Smooth muscle cell (in vitro differentiated cells): Measurements from ENCODE around the gene TMEM132D. TPM values are rescaled to one million over a fixed set of nuclear protein-coding genes. Genes with fewer than 3 reads are reported as not detected.

ENCODE experiments used
- DNase-seq: peaks from one replicate; lab custom pipeline; 2025; ENCODE audit not compliant: unreplicated experiment; lab: John Stamatoyannopoulos, UW
- H2AFZ ChIP-seq: fragments of 200-600 bp; sonication (generic); 2 replicates; pipeline ENCODE4 v1.6.0; 2016; ENCODE audit warnings: antibody characterized with exemption, low read depth, mild to moderate bottlenecking
- H3F3A ChIP-seq: fragments of 200-600 bp; sonication (generic); 2 replicates; pipeline ENCODE4 v1.6.0; 2017; ENCODE audit warnings: antibody characterized with exemption, low read depth
- H3K27ac ChIP-seq: fragments of 200-600 bp; sonication (generic); 2 replicates; pipeline ENCODE4 v1.5.1; 2016; ENCODE audit warnings: low read depth, mild to moderate bottlenecking
- H3K27me3 ChIP-seq: fragments of 200-600 bp; sonication (generic); 2 replicates; pipeline ENCODE4 v1.6.1; 2016; ENCODE audit warnings: low read depth, mild to moderate bottlenecking
- H3K36me3 ChIP-seq: fragments of 200-600 bp; sonication (generic); 2 replicates; pipeline ENCODE4 v1.5.1; 2016; ENCODE audit warnings: low read depth
- H3K4me1 ChIP-seq: fragments of 200-600 bp; sonication (generic); 2 replicates; pipeline ENCODE4 v1.5.1; 2016; ENCODE audit warnings: low read depth
- H3K4me2 ChIP-seq: fragments of 200-600 bp; sonication (generic); 2 replicates; pipeline ENCODE4 v1.6.0; 2016; ENCODE audit warnings: mild to moderate bottlenecking
- H3K4me3 ChIP-seq: fragments of 200-600 bp; sonication (generic); 2 replicates; pipeline ENCODE4 v1.5.1; 2016; ENCODE audit warnings: mild to moderate bottlenecking
- H3K79me2 ChIP-seq: fragments of 200-600 bp; sonication (generic); 2 replicates; pipeline ENCODE4 v1.6.0; 2016; ENCODE audit warnings: low read depth, mild to moderate bottlenecking
- H3K9ac ChIP-seq: fragments of 200-600 bp; sonication (generic); 2 replicates; pipeline ENCODE4 v1.6.0; 2016; ENCODE audit warnings: low read depth
- H3K9me3 ChIP-seq: fragments of 200-600 bp; sonication (generic); replicated peaks from 2 replicates; pipeline ENCODE4 v1.5.1; 2016; ENCODE audit warnings: low read depth
- H4K20me1 ChIP-seq: fragments of 200-600 bp; sonication (generic); 2 replicates; pipeline ENCODE4 v1.6.0; 2016; ENCODE audit warnings: low read depth
- WGBS: methylation state at CpG from one replicate; pipeline ENCODE4 v1.1.7; 2016; ENCODE audit warnings: low lambda C conversion rate; 5-methylcytosine and 5-hydroxymethylcytosine counted together
- polyA plus RNA-seq: library from polyadenylated mRNA; unstranded; fragments of >200 nt; fragmentation: Nextera tagmentation; extraction: Ambion mirVana; gene quantifications from 2 replicates; pipeline ENCODE4 v1.2.1, GENCODE V29; 2016
- total RNA-seq: library from RNA; depleted of rRNA; stranded (reverse); fragments of >200 nt; gene quantifications from 2 replicates; pipeline ENCODE4 v1.2.3, GENCODE V29; 2014
- TF ChIP-seq, protein P1 (sequence below): fragments of 200-600 bp; sonication (generic); IDR thresholded peaks from 2 replicates; pipeline ENCODE4 v1.5.1; 2017; ENCODE audit warnings: borderline replicate concordance, mild to moderate bottlenecking, antibody characterized with exemption; ENCODE audit not compliant: insufficient read depth, poor library complexity, severe bottlenecking

Gene TMEM132D
- total and polyA plus RNA-seq, 2 experiments from 2014 or later, result not detected

DNA sequence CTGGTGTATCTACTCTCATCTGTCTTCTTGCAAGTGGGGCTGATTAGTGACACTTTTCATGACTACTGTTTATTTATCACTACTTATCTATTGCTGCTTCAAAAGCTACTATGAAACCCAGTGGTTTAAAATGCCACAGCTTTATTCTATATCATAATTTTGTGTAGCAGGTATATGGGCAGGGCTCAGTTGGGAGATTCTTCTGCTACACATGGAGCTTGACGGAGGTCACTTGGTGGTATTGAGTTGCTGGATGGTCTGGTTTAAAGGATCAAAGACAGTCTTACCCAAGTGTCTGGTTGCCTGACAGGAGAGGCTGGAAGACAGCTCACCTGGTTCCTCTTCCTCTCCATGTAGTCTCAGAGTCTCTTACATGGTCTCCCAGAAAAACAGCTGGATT lies 222.7 kb downstream of the TMEM132D start:
- Histone ChIP-seq H3K79me2 (no peaks in the 10 kb centered on the region), H3K9ac (no peak overlapping the region), H3K27me3 (no peaks in the 10 kb centered on the region), H4K20me1 (no peaks in the 10 kb centered on the region), H3K9me3 (no peaks in the 10 kb centered on the region), H3K4me3 (no peak overlapping the region), H3K27ac (no peak overlapping the region), H3K4me1 (no peaks in the 10 kb centered on the region), H3K4me2 (no peak overlapping the region), H3F3A (no peaks in the 10 kb centered on the region), H3K36me3 (no peaks in the 10 kb centered on the region), H2AFZ (no peak overlapping the region)
- no peak for DNase-seq
- WGBS, result 83% methylated on average over 1 of the region's 1 CpG
- TF ChIP-seq, protein P1, sequence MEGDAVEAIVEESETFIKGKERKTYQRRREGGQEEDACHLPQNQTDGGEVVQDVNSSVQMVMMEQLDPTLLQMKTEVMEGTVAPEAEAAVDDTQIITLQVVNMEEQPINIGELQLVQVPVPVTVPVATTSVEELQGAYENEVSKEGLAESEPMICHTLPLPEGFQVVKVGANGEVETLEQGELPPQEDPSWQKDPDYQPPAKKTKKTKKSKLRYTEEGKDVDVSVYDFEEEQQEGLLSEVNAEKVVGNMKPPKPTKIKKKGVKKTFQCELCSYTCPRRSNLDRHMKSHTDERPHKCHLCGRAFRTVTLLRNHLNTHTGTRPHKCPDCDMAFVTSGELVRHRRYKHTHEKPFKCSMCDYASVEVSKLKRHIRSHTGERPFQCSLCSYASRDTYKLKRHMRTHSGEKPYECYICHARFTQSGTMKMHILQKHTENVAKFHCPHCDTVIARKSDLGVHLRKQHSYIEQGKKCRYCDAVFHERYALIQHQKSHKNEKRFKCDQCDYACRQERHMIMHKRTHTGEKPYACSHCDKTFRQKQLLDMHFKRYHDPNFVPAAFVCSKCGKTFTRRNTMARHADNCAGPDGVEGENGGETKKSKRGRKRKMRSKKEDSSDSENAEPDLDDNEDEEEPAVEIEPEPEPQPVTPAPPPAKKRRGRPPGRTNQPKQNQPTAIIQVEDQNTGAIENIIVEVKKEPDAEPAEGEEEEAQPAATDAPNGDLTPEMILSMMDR, result no peak

DNA sequence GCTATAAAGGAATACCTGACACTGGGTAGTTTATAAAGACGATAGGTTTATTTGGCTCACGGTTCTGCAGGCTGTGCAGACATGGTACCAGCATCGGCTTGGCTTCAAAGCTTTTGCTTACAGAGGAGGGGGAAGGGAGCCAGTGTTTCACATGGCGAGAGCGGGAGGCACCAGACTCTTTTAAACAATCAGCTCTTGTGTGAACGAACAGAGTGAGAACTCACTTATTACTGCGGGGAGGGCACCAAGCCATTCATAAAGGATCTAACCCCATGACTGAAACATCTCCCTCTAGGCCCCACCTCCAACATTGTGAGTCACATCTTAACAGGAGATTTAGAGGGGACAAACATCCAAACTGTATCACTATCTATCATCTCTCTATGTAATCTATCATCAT lies 227.4 kb downstream of the TMEM132D start:
- Histone ChIP-seq H3K27ac (no peak overlapping the region), H3K4me3 (no peak overlapping the region), H3F3A (no peaks in the 10 kb centered on the region), H2AFZ (no peak overlapping the region), H4K20me1 (no peaks in the 10 kb centered on the region), H3K79me2 (no peaks in the 10 kb centered on the region), H3K4me2 (no peak overlapping the region), H3K36me3 (no peaks in the 10 kb centered on the region), H3K9me3 (no peaks in the 10 kb centered on the region), H3K4me1 (no peaks in the 10 kb centered on the region), H3K27me3 (no peaks in the 10 kb centered on the region), H3K9ac (no peak overlapping the region)
- TF ChIP-seq, protein P1, result no peak
- no peak for DNase-seq
- WGBS, result 93% methylated on average over 7 of the region's 7 CpGs

- no peak overlapping the region for H2AFZ ChIP-seq
- H3K4me1 ChIP-seq, result no peaks in the 10 kb centered on the region
- TF ChIP-seq, protein P1, result no peak
- no peaks in the 10 kb centered on the region for H3K79me2 ChIP-seq
- H3K36me3 ChIP-seq, result no peaks in the 10 kb centered on the region
- H3K27ac ChIP-seq, result no peak overlapping the region
- H3K4me3 ChIP-seq, result no peak overlapping the region
- 88% methylated on average over 3 of the region's 3 CpGs for WGBS
- no peaks in the 10 kb centered on the region for H4K20me1 ChIP-seq
- H3K4me2 ChIP-seq, result no peak overlapping the region
- no peak for DNase-seq
- H3K9ac ChIP-seq, result no peak overlapping the region
- no peaks in the 10 kb centered on the region for H3K27me3 ChIP-seq
- H3K9me3 ChIP-seq, result no peaks in the 10 kb centered on the region
- H3F3A ChIP-seq, result no peaks in the 10 kb centered on the region
These were observed 227.9 kb downstream of the TMEM132D start for GRCh38 chr12:129675947-129676346.

DNA sequence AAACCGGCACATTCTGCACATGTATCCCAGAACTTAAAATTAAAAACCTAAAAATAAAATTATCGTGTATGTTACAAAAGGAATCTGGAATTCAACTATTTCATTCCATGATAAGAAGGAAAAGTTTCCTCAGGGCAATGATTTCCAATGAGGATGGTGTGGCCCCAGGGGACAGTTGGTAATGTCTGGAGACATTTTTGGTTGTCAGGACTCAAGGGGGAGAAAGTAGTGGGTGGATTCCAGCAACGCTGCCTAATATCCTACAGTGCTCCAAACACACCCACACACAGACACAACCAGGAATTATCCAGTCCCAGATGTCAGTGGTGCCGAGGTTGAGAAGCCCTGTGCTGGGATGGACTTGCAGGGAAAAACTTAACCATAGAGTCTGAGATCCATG lies 228.3 kb downstream of the TMEM132D start:
- Histone ChIP-seq H3K4me3 (no peak overlapping the region), H3K4me1 (no peaks in the 10 kb centered on the region), H3K9me3 (no peaks in the 10 kb centered on the region), H3K36me3 (no peaks in the 10 kb centered on the region), H3K79me2 (no peaks in the 10 kb centered on the region), H3K4me2 (no peak overlapping the region), H3K9ac (no peak overlapping the region), H3K27ac (no peak overlapping the region), H3K27me3 (no peaks in the 10 kb centered on the region), H4K20me1 (no peaks in the 10 kb centered on the region), H3F3A (no peaks in the 10 kb centered on the region), H2AFZ (no peak overlapping the region)
- WGBS, result 68% methylated on average over 4 of the region's 4 CpGs
- TF ChIP-seq, protein P1, result no peak
- DNase-seq, result no peak
